HepG2 (cell line): Measurements from ENCODE around the gene CIAO2B. TPM values are rescaled to one million over a fixed set of nuclear protein-coding genes. Genes with fewer than 3 reads are reported as not detected.
A peak's percentile ranks its signal among the peaks of the same experiment; 100 is the strongest.

ENCODE experiments used
- ADNP ChIP-seq: sonication (generic); formaldehyde crosslinking; IDR thresholded peaks from 2 replicates; pipeline ENCODE4 v1.4.0; 2020; ENCODE audit warnings: missing genetic modification reagents
- FOXO1 ChIP-seq: sonication (generic); formaldehyde crosslinking; IDR thresholded peaks from 2 replicates; pipeline ENCODE4 v1.4.0; 2020; ENCODE audit warnings: missing genetic modification reagents
- HNF4A ChIP-seq: sonication (generic); formaldehyde crosslinking; IDR thresholded peaks from 2 replicates; pipeline ENCODE4 v1.4.0; 2020; ENCODE audit warnings: missing genetic modification reagents
- STAT5B ChIP-seq: sonication (generic); formaldehyde crosslinking; IDR thresholded peaks from 2 replicates; pipeline ENCODE4 v1.4.0; 2020; ENCODE audit warnings: missing genetic modification reagents
- ZFP36L1 ChIP-seq: sonication (generic); formaldehyde crosslinking; IDR thresholded peaks from 2 replicates; pipeline ENCODE4 v1.8.0; 2022; ENCODE audit warnings: mild to moderate bottlenecking, missing genetic modification reagents, moderate library complexity
- ZNF24 ChIP-seq: fragments of 450-650 bp; IDR thresholded peaks from 2 replicates; pipeline ENCODE4 v1.6.1; 2017; ENCODE audit warnings: antibody characterized with exemption, mild to moderate bottlenecking
- ZNF331 ChIP-seq: sonication (generic); formaldehyde crosslinking; IDR thresholded peaks from 2 replicates; pipeline ENCODE4 v1.4.0; 2020; ENCODE audit warnings: missing genetic modification reagents
- ZNF558 ChIP-seq: sonication (generic); formaldehyde crosslinking; IDR thresholded peaks from 2 replicates; pipeline ENCODE4 v1.9.0; 2022; ENCODE audit warnings: mild to moderate bottlenecking, missing genetic modification reagents, borderline replicate concordance
- ZSCAN21 ChIP-seq: sonication (generic); formaldehyde crosslinking; IDR thresholded peaks from 2 replicates; pipeline ENCODE4 v1.8.0; 2022; ENCODE audit warnings: mild to moderate bottlenecking, missing genetic modification reagents, moderate library complexity, borderline replicate concordance
- polyA plus RNA-seq, 8 experiments: library from polyadenylated mRNA; depleted of rRNA in 3 of 8; stranded (reverse) in 7 of 8; unstranded in 1 of 8; fragments of >200 nt; fragmentation: Illumina TruSeq in 4 of 8; extraction: Trizol in 4 of 8; gene quantifications; 2 replicates each; pipeline versions ENCODE4 v1.2.1 to v1.2.3, GENCODE V29; 2011 to 2016; ENCODE audit warnings: low read depth in 4 of 8, missing spikeins in 1 of 8, mixed read lengths in 1 of 8; ENCODE audit not compliant: insufficient read depth in 1 of 8
- total RNA-seq, 5 experiments: library from RNA; depleted of rRNA; stranded (reverse); fragments of >200 nt; fragmentation: Illumina TruSeq; extraction: Trizol; gene quantifications; 2 replicates each; pipeline ENCODE4 v1.2.3, GENCODE V29; 2016; ENCODE audit warnings: low read depth in 1 of 5
- TF ChIP-seq, protein P1 (sequence below): IDR thresholded peaks from 2 replicates; pipeline ENCODE4 v1.6.1; 2016; ENCODE audit warnings: missing compliant biosample characterization, missing genetic modification reagents, borderline replicate concordance
- TF ChIP-seq, protein P2 (sequence below): sonication (generic); formaldehyde crosslinking; IDR thresholded peaks from 2 replicates; pipeline ENCODE4 v1.9.0; 2022; ENCODE audit warnings: missing genetic modification reagents, mild to moderate bottlenecking, borderline replicate concordance
- TF ChIP-seq, protein P3 (sequence below): sonication (generic); formaldehyde crosslinking; conservative IDR thresholded peaks from 2 replicates; pipeline ENCODE4 v1.4.0; 2020; ENCODE audit warnings: mild to moderate bottlenecking, missing genetic modification reagents, moderate library complexity
- TF ChIP-seq, protein P4 (sequence below): sonication (generic); formaldehyde crosslinking; IDR thresholded peaks from 2 replicates; pipeline ENCODE4 v1.4.0; 2020; ENCODE audit warnings: mild to moderate bottlenecking, missing genetic modification reagents
- TF ChIP-seq, protein P5 (sequence below): sonication (generic); formaldehyde crosslinking; IDR thresholded peaks from 2 replicates; pipeline ENCODE4 v1.4.0; 2020; ENCODE audit warnings: missing genetic modification reagents
- TF ChIP-seq, protein P6 (sequence below): sonication (generic); formaldehyde crosslinking; IDR thresholded peaks from 2 replicates; pipeline ENCODE4 v1.8.1; 2023; ENCODE audit warnings: mild to moderate bottlenecking, missing genetic modification reagents

The CIAO2B gene
- total and polyA plus RNA-seq, 2 of the 13 experiments (the other 11 are each of a cell fraction or from before 2014, with no cell fraction given) = 157 to 293 TPM

DNA sequence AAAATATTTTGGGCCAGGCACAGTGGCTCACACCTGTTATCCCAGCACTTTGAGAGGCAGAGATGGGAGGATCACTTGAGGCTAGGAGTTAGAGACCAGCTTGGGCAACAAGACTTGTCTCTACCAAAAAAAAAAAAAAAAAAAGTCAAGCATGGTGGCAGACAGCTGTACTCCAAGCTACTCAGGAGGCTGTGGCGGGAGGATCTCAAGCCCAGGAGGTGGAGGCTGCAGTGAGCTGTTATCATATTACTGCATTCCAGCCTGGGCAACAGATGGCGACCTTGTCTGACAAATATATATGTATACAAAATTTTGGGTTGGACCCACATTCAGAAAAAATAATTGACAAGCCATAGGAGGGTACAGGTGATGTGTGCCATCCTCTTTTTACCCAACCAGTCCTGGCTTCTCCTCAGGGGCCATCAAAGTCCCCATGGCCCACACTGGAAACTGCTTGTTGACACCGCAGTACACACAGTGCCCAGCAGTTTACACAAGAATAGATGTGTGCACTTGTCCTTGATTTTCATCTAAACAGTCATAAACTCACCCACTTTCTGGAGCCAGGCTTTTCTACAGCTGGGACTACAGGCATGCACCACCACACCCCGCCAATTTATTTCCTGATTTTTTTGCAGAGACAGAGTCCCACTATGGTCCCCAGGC lies 2.8 kb upstream of the CIAO2B start (continued):
- TF ChIP-seq, protein P1, sequence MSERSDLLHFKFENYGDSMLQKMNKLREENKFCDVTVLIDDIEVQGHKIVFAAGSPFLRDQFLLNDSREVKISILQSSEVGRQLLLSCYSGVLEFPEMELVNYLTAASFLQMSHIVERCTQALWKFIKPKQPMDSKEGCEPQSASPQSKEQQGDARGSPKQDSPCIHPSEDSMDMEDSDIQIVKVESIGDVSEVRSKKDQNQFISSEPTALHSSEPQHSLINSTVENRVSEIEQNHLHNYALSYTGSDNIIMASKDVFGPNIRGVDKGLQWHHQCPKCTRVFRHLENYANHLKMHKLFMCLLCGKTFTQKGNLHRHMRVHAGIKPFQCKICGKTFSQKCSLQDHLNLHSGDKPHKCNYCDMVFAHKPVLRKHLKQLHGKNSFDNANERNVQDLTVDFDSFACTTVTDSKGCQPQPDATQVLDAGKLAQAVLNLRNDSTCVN (CRISPR knock-in tag) = no peak
- TF ChIP-seq STAT5B (CRISPR knock-in tag) (no peak), ADNP (no peak), ZFP36L1 (CRISPR knock-in tag) (no peak), ZSCAN21 (no peak), ZNF331 (no peak), FOXO1 (0 out of 2 replicates have a peak, but pooled peaks have one; percentile 43), ZNF24 (no peak), ZNF558 (CRISPR knock-in tag) (no peak), HNF4A (CRISPR knock-in tag) (no peak)
- TF ChIP-seq, protein P2, sequence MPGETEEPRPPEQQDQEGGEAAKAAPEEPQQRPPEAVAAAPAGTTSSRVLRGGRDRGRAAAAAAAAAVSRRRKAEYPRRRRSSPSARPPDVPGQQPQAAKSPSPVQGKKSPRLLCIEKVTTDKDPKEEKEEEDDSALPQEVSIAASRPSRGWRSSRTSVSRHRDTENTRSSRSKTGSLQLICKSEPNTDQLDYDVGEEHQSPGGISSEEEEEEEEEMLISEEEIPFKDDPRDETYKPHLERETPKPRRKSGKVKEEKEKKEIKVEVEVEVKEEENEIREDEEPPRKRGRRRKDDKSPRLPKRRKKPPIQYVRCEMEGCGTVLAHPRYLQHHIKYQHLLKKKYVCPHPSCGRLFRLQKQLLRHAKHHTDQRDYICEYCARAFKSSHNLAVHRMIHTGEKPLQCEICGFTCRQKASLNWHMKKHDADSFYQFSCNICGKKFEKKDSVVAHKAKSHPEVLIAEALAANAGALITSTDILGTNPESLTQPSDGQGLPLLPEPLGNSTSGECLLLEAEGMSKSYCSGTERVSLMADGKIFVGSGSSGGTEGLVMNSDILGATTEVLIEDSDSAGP = 0 out of 2 replicates have a peak, but pooled peaks have one; percentile 37
- TF ChIP-seq, protein P3, sequence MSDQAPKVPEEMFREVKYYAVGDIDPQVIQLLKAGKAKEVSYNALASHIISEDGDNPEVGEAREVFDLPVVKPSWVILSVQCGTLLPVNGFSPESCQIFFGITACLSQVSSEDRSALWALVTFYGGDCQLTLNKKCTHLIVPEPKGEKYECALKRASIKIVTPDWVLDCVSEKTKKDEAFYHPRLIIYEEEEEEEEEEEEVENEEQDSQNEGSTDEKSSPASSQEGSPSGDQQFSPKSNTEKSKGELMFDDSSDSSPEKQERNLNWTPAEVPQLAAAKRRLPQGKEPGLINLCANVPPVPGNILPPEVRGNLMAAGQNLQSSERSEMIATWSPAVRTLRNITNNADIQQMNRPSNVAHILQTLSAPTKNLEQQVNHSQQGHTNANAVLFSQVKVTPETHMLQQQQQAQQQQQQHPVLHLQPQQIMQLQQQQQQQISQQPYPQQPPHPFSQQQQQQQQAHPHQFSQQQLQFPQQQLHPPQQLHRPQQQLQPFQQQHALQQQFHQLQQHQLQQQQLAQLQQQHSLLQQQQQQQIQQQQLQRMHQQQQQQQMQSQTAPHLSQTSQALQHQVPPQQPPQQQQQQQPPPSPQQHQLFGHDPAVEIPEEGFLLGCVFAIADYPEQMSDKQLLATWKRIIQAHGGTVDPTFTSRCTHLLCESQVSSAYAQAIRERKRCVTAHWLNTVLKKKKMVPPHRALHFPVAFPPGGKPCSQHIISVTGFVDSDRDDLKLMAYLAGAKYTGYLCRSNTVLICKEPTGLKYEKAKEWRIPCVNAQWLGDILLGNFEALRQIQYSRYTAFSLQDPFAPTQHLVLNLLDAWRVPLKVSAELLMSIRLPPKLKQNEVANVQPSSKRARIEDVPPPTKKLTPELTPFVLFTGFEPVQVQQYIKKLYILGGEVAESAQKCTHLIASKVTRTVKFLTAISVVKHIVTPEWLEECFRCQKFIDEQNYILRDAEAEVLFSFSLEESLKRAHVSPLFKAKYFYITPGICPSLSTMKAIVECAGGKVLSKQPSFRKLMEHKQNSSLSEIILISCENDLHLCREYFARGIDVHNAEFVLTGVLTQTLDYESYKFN = no peak
- TF ChIP-seq, protein P4, sequence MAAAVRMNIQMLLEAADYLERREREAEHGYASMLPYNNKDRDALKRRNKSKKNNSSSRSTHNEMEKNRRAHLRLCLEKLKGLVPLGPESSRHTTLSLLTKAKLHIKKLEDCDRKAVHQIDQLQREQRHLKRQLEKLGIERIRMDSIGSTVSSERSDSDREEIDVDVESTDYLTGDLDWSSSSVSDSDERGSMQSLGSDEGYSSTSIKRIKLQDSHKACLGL (CRISPR knock-in tag) = no peak
- TF ChIP-seq, protein P5, sequence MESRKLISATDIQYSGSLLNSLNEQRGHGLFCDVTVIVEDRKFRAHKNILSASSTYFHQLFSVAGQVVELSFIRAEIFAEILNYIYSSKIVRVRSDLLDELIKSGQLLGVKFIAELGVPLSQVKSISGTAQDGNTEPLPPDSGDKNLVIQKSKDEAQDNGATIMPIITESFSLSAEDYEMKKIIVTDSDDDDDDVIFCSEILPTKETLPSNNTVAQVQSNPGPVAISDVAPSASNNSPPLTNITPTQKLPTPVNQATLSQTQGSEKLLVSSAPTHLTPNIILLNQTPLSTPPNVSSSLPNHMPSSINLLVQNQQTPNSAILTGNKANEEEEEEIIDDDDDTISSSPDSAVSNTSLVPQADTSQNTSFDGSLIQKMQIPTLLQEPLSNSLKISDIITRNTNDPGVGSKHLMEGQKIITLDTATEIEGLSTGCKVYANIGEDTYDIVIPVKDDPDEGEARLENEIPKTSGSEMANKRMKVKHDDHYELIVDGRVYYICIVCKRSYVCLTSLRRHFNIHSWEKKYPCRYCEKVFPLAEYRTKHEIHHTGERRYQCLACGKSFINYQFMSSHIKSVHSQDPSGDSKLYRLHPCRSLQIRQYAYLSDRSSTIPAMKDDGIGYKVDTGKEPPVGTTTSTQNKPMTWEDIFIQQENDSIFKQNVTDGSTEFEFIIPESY (CRISPR knock-in tag) = peak; percentile 52; the same call in 1 of the 2 replicates
- TF ChIP-seq, protein P6, sequence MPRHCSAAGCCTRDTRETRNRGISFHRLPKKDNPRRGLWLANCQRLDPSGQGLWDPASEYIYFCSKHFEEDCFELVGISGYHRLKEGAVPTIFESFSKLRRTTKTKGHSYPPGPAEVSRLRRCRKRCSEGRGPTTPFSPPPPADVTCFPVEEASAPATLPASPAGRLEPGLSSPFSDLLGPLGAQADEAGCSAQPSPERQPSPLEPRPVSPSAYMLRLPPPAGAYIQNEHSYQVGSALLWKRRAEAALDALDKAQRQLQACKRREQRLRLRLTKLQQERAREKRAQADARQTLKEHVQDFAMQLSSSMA = no peak
